ENCODE measurements around the gene AGK.
"Not testable (repeated sequence)": the region's sequence is repeated elsewhere in the genome, so short reads cannot be mapped to it uniquely, and the experiment has no call there.

Gene AGK

GRCh38 chr7:141588912-141589311 is 37.7 kb downstream of the AGK start:
- no peak for DNase-seq

GRCh38 chr7:141590071-141590470 is 38.9 kb downstream of the AGK start:
- DNase-seq, result no peak

- no peak for DNase-seq
Measured at GRCh38 chr7:141590666-141591065, 39.5 kb downstream of the AGK start.

- no peak for DNase-seq
Measured at GRCh38 chr7:141593134-141593533, 41.9 kb downstream of the AGK start.

GRCh38 chr7:141597966-141598365 is 46.8 kb downstream of the AGK start:
- no peak for DNase-seq

GRCh38 chr7:141598408-141598807 is 47.2 kb downstream of the AGK start:
- DNase-seq, result no peak

GRCh38 chr7:141600168-141601006 is 49.2 kb downstream of the AGK start:
- DNase-seq, result no peak

- no peak for DNase-seq
Measured at GRCh38 chr7:141609576-141609975, 58.4 kb downstream of the AGK start.

GRCh38 chr7:141610671-141611070 is 59.5 kb downstream of the AGK start:
- DNase-seq, result no peak

GRCh38 chr7:141612861-141613260 is 61.7 kb downstream of the AGK start:
- no peak for DNase-seq

GRCh38 chr7:141617280-141617679 is 66.1 kb downstream of the AGK start:
- DNase-seq, result no peak

- no peak for DNase-seq
Measured at GRCh38 chr7:141619745-141620144, 68.5 kb downstream of the AGK start.

- DNase-seq, result no peak
Measured at GRCh38 chr7:141624763-141625162, 73.6 kb downstream of the AGK start.

GRCh38 chr7:141630621-141631020 is 79.4 kb downstream of the AGK start:
- no peak for DNase-seq

- DNase-seq, result no peak
Measured at GRCh38 chr7:141631525-141631924, 80.3 kb downstream of the AGK start.

- DNase-seq, result no peak
Measured at GRCh38 chr7:141634065-141634464, 82.9 kb downstream of the AGK start.

GRCh38 chr7:141636053-141636452 is 84.8 kb downstream of the AGK start:
- DNase-seq, result no peak

GRCh38 chr7:141640239-141640840 is 89.1 kb downstream of the AGK start:
- DNase-seq, result no peak

GRCh38 chr7:141641876-141642275 is 90.7 kb downstream of the AGK start:
- no peak for DNase-seq

GRCh38 chr7:141645188-141645587 is 94.0 kb downstream of the AGK start:
- no peak for DNase-seq

GRCh38 chr7:141646826-141647480 is 95.7 kb downstream of the AGK start:
- DNase-seq, result no peak

GRCh38 chr7:141647701-141648100 is 96.5 kb downstream of the AGK start:
- DNase-seq, result not testable (repeated sequence)

GRCh38 chr7:141648276-141649114 is 97.3 kb downstream of the AGK start:
- DNase-seq, result no peak

Data from suppressor macrophage (primary cell).